GM18868 (cell line): ENCODE measurements around the gene CLRN3.

Source experiments
- ATAC-seq: cut with Tn5 transposase; IDR thresholded peaks from one replicate; pipeline ENCODE4 v1.9.1; 2021; ENCODE audit warnings: mild to moderate bottlenecking, moderate library complexity; ENCODE audit not compliant: unreplicated experiment

CLRN3 gene

GRCh38 chr10:127892743-127893142, at the start of gene CLRN3:
Gene CLRN3, minus strand, starts transcription at chr10:127892941. Its CDS starts 157 bp downstream, at chr10:127892784.
- ATAC-seq: no peak

GRCh38 chr10:127940866-127941640, 48.3 kb upstream of the CLRN3 start:
- ATAC-seq: no peak

- no peak for ATAC-seq
Observed at GRCh38 chr10:127939786-127940330, 47.1 kb upstream of the CLRN3 start.

GRCh38 chr10:127937915-127938463, 45.2 kb upstream of the CLRN3 start:
- ATAC-seq: no peak

GRCh38 chr10:127937069-127937468, 44.3 kb upstream of the CLRN3 start:
- ATAC-seq: no peak

GRCh38 chr10:127935071-127935561, 42.4 kb upstream of the CLRN3 start:
- ATAC-seq: no peak

GRCh38 chr10:127934383-127934782, 41.6 kb upstream of the CLRN3 start:
- ATAC-seq: no peak

GRCh38 chr10:127933271-127933670, 40.5 kb upstream of the CLRN3 start:
- ATAC-seq: no peak

- ATAC-seq: no peak
Observed at GRCh38 chr10:127932521-127933270, 40.0 kb upstream of the CLRN3 start.

GRCh38 chr10:127928021-127928806, 35.5 kb upstream of the CLRN3 start:
- no peak for ATAC-seq

- no peak for ATAC-seq
Observed at GRCh38 chr10:127926455-127926854, 33.7 kb upstream of the CLRN3 start.

- ATAC-seq: no peak
Observed at GRCh38 chr10:127925471-127926207, 32.9 kb upstream of the CLRN3 start.

GRCh38 chr10:127923646-127924045, 30.9 kb upstream of the CLRN3 start:
- ATAC-seq: no peak

GRCh38 chr10:127922675-127923366, 30.1 kb upstream of the CLRN3 start:
- ATAC-seq: no peak

GRCh38 chr10:127922206-127922605, 29.5 kb upstream of the CLRN3 start:
- ATAC-seq: no peak

GRCh38 chr10:127921753-127922145, 29.0 kb upstream of the CLRN3 start:
- no peak for ATAC-seq

GRCh38 chr10:127921075-127921752, 28.5 kb upstream of the CLRN3 start:
- ATAC-seq: no peak

- ATAC-seq: no peak
Observed at GRCh38 chr10:127920306-127921074, 27.7 kb upstream of the CLRN3 start.
